Fibroblast of pulmonary artery (primary cell): Measurements from ENCODE around the gene SQOR.

ENCODE experiments used
- DNase-seq: peaks from one replicate; pipeline ENCODE4 v3.0.0-alpha.2; 2010; ENCODE audit warnings: low read depth
- H3K4me3 ChIP-seq: replicated peaks from 2 replicates; pipeline ENCODE4 v1.5.1; 2011; ENCODE audit warnings: low read depth, mild to moderate bottlenecking, control low read depth, low read length, moderate library complexity
- CTCF ChIP-seq: IDR thresholded peaks from 2 replicates; pipeline ENCODE4 v1.5.1; 2011; ENCODE audit warnings: mild to moderate bottlenecking, control low read depth, low read length, inconsistent platforms; ENCODE audit errors: missing control alignments

The SQOR gene

GRCh38 chr15:45657764-45658545 lies 23.1 kb downstream of the SQOR start:
- TF ChIP-seq CTCF: no peak

DNA sequence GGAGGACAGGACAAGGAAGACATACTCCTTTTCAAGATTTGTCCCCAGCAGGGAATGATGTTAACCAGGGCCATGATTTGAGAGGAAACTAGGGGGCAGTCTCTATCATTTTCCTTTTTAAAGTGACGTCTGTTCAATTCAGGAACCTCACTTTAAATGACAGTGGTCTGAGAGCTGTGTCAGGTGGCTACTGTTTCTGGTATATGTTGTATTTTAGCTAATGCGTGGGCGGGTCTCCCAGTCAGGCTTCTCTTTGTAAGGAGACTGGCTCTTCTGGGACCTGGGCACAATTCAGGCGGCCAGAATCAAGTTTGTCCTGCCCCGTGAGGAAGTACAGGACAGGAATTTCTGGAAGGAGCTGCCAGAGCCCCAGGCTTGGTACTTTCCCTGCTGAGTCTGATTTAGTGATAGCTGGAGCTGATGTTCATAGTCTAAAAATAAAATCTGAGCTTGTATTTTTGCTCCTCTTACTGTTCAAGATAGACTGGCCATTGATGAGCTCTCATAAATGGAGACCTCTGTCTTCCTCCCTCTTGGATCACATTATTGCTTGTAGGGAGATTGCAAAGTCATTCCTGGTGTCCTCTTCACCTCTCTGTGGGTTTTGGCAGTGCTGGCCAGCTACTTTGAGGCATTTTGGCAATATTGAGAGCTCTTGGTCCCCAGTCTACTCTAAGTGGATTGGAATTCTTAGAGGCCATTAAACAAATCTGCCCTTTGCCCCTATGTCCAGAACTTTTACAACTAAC lies 25.6 kb downstream of the SQOR start:
- TF ChIP-seq CTCF: no peak
- H3K4me3 ChIP-seq: no peak overlapping the region
- no peak for DNase-seq

More at GRCh38 chr15:45657764-45658545, 23.1 kb downstream of the SQOR start:
- no peak for DNase-seq
- H3K4me3 ChIP-seq: no peak overlapping the region

GRCh38 chr15:45662375-45662774 lies 27.5 kb downstream of the SQOR start:
- H3K4me3 ChIP-seq: no peak overlapping the region
- TF ChIP-seq CTCF: no peak

DNA sequence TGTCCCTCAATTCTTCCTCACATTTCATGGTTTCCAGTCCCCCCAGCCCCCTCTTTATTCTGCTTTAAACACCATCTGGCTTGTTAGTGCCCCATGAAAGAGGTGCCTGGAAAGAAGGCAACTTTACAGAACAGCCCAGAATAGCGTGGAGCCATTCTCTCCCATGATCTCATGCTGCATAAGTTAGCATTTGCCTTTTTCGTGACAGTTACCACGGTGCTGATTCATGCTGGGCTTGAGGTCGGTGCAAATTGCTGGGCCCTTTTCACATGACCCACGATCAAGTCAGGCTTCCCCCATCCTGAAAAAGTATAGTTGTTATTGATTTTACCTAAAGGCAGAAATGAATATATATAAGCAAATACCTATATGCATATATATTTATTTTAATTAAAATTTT lies 29.6 kb downstream of the SQOR start:
- DNase-seq: no peak
- TF ChIP-seq CTCF: no peak
- no peak overlapping the region for H3K4me3 ChIP-seq

More at GRCh38 chr15:45662375-45662774, 27.5 kb downstream of the SQOR start:
- no peak for DNase-seq

- TF ChIP-seq CTCF: no peak
- H3K4me3 ChIP-seq: no peak overlapping the region
- DNase-seq: no peak
Observed at GRCh38 chr15:45665261-45665660, 30.4 kb downstream of the SQOR start.

GRCh38 chr15:45666119-45666875 lies 31.5 kb downstream of the SQOR start:
- no peak overlapping the region for H3K4me3 ChIP-seq
- DNase-seq: no peak
- no peak for TF ChIP-seq CTCF
